NT2/D1 (cell line): ENCODE measurements around the gene SLC25A34.
A peak's percentile ranks its signal among the peaks of the same experiment; 100 is the strongest.

ENCODE experiments used
- DNase-seq: peaks from one replicate; pipeline ENCODE4 v3.0.0-alpha.2; 2011; ENCODE audit warnings: low read depth, low spot score
- H3K27me3 ChIP-seq: 2 replicates; pipeline ENCODE4 v1.6.0; 2011; ENCODE audit warnings: mild to moderate bottlenecking; ENCODE audit not compliant: insufficient read length, insufficient read depth
- H3K36me3 ChIP-seq: 2 replicates; pipeline ENCODE4 v1.6.1; 2011; ENCODE audit warnings: mild to moderate bottlenecking, low read length, mixed read lengths; ENCODE audit not compliant: insufficient read depth, insufficient read length
- H3K4me1 ChIP-seq: 2 replicates; pipeline ENCODE4 v1.5.1; 2011; ENCODE audit not compliant: insufficient read depth, insufficient read length
- H3K4me3 ChIP-seq: 2 replicates; pipeline ENCODE4 v1.5.1; 2011; ENCODE audit warnings: low read depth; ENCODE audit not compliant: insufficient read length
- H3K9ac ChIP-seq: 2 replicates; pipeline ENCODE4 v1.6.0; 2011; ENCODE audit warnings: low read depth; ENCODE audit not compliant: insufficient read length
- H3K9me3 ChIP-seq: 2 replicates; pipeline ENCODE4 v1.5.1; 2011; ENCODE audit warnings: mild to moderate bottlenecking, low read length; ENCODE audit not compliant: insufficient read depth
- SUZ12 ChIP-seq: IDR thresholded peaks from 2 replicates; pipeline ENCODE4 v1.6.1; 2011; ENCODE audit not compliant: insufficient read length, insufficient read depth; ENCODE audit errors: extremely low read depth
- YY1 ChIP-seq: IDR thresholded peaks from 2 replicates; pipeline ENCODE4 v1.6.1; 2011; ENCODE audit not compliant: insufficient read length, insufficient read depth
- ZNF274 ChIP-seq: IDR thresholded peaks from 2 replicates; pipeline ENCODE4 v1.6.1; 2011; ENCODE audit warnings: mild to moderate bottlenecking, low read depth, low read length

The SLC25A34 gene

GRCh38 chr1:15757016-15757543, 21.0 kb downstream of the SLC25A34 start:
- Histone ChIP-seq H3K27me3 (peaks cover 23% of the 10 kb centered on the region), H3K4me1 (peaks cover 22% of the 10 kb centered on the region), H3K36me3 (no peaks in the 10 kb centered on the region), H3K4me3 (no peak overlapping the region), H3K9ac (peak overlapping the region; percentile 21), H3K9me3 (no peaks in the 10 kb centered on the region)
- DNase-seq, result no peak
- TF ChIP-seq ZNF274 (no peak), YY1 (no peak), SUZ12 (no peak)

GRCh38 chr1:15757575-15758342, 21.7 kb downstream of the SLC25A34 start:
- peak overlapping the region; percentile 30 for H3K4me3 ChIP-seq
- TF ChIP-seq ZNF274 (no peak), YY1 (no peak), SUZ12 (no peak)
- DNase-seq, result no peak
- peak overlapping the region; percentile 80 for H3K9ac ChIP-seq
- H3K36me3 ChIP-seq, result no peaks in the 10 kb centered on the region
- H3K4me1 ChIP-seq, result peaks cover 22% of the 10 kb centered on the region
- H3K27me3 ChIP-seq, result peaks cover 23% of the 10 kb centered on the region
- no peaks in the 10 kb centered on the region for H3K9me3 ChIP-seq

- no peaks in the 10 kb centered on the region for H3K9me3 ChIP-seq
- no peaks in the 10 kb centered on the region for H3K36me3 ChIP-seq
- peak within 1 kb of the TSS; percentile 86 for H3K9ac ChIP-seq
- TF ChIP-seq YY1 (no peak), ZNF274 (no peak), SUZ12 (no peak)
- peaks cover 23% of the 10 kb centered on the region for H3K27me3 ChIP-seq
- no peak for DNase-seq
- H3K4me3 ChIP-seq, result peak within 1 kb of the TSS; percentile 70
- peaks cover 22% of the 10 kb centered on the region for H3K4me1 ChIP-seq
Measured at GRCh38 chr1:15758343-15758931, 22.4 kb downstream of the SLC25A34 start, which contains the start of gene FBLIM1. Gene FBLIM1 (plus strand): TSS chr1:15758795. CDS start chr1:15764984, 6,189 bp downstream.

- no peaks in the 10 kb centered on the region for H3K9me3 ChIP-seq
- TF ChIP-seq SUZ12, result no peak
- TF ChIP-seq YY1, result no peak
- TF ChIP-seq ZNF274, result no peak
- H3K36me3 ChIP-seq, result peaks cover 2% of the 10 kb centered on the region
- peak overlapping the region; percentile 86 for H3K9ac ChIP-seq
- peaks cover 26% of the 10 kb centered on the region for H3K4me1 ChIP-seq
- DNase-seq, result no peak
- H3K4me3 ChIP-seq, result peak overlapping the region; percentile 70
- peaks cover 23% of the 10 kb centered on the region for H3K27me3 ChIP-seq
Measured at GRCh38 chr1:15758953-15759661, 23.0 kb downstream of the SLC25A34 start.

GRCh38 chr1:15760520-15761211, 24.6 kb downstream of the SLC25A34 start:
- DNase-seq, result no peak
- Histone ChIP-seq H3K9me3 (no peaks in the 10 kb centered on the region), H3K36me3 (peaks cover 18% of the 10 kb centered on the region), H3K4me3 (peak overlapping the region; percentile 19), H3K9ac (peak overlapping the region; percentile 50), H3K27me3 (peaks cover 21% of the 10 kb centered on the region), H3K4me1 (peaks cover 31% of the 10 kb centered on the region)
- no peak for TF ChIP-seq ZNF274

GRCh38 chr1:15761366-15762128, 25.5 kb downstream of the SLC25A34 start:
- Histone ChIP-seq H3K9me3 (no peaks in the 10 kb centered on the region), H3K4me1 (peaks cover 27% of the 10 kb centered on the region), H3K4me3 (no peak overlapping the region), H3K36me3 (peaks cover 24% of the 10 kb centered on the region), H3K9ac (peak overlapping the region; percentile 50), H3K27me3 (peaks cover 14% of the 10 kb centered on the region)
- DNase-seq, result no peak
- no peak for TF ChIP-seq SUZ12
- no peak for TF ChIP-seq ZNF274
- TF ChIP-seq YY1, result no peak
